HL-60 (cell line): ENCODE data around the gene AP3D1.

Experiments used
- DNase-seq, 2 experiments: peaks; one replicate each; pipeline ENCODE4 v3.0.0-alpha.2; 2010 to 2020; ENCODE audit warnings: low read depth in 1 of 2, low spot score in 1 of 2
- H3K27ac ChIP-seq: fragments of 250-450 bp; sonication (Bioruptor Pico); replicated peaks from 2 replicates; pipeline ENCODE4 v1.5.1; 2020; ENCODE audit warnings: mild to moderate bottlenecking, moderate library complexity
- H3K27me3 ChIP-seq: fragments of 250-450 bp; sonication (Bioruptor Pico); 2 replicates; pipeline ENCODE4 v1.5.1; 2021; ENCODE audit warnings: mild to moderate bottlenecking, moderate library complexity; ENCODE audit not compliant: insufficient read depth, poor library complexity, severe bottlenecking
- H3K4me3 ChIP-seq: replicated peaks from 2 replicates; pipeline ENCODE4 v1.5.1; 2011; ENCODE audit warnings: mild to moderate bottlenecking, control low read depth, low read length; ENCODE audit not compliant: insufficient read depth
- CTCF ChIP-seq: IDR thresholded peaks from one replicate; pipeline ENCODE4 v1.5.1; 2011; ENCODE audit warnings: low read length, control low read depth, inconsistent platforms; ENCODE audit not compliant: insufficient read depth
- GABPA ChIP-seq: IDR thresholded peaks from 2 replicates; pipeline ENCODE4 v1.6.1; 2012; ENCODE audit warnings: low read depth
- POLR2AphosphoS5 ChIP-seq: IDR thresholded peaks from 2 replicates; pipeline ENCODE4 v1.6.1; 2012; ENCODE audit warnings: low read depth
- REST ChIP-seq: IDR thresholded peaks from 2 replicates; pipeline ENCODE4 v1.6.1; 2012; ENCODE audit warnings: low read depth; ENCODE audit not compliant: insufficient replicate concordance
- SPI1 ChIP-seq: IDR thresholded peaks from 2 replicates; pipeline ENCODE4 v1.6.1; 2012; ENCODE audit warnings: low read depth, mild to moderate bottlenecking, borderline replicate concordance

The AP3D1 gene

GRCh38 chr19:2111886-2112285, 39.5 kb downstream of the AP3D1 start:
- no peak for TF ChIP-seq SPI1
- TF ChIP-seq GABPA: no peak
- Histone ChIP-seq H3K4me3 (no peak overlapping the region), H3K27ac (no peak overlapping the region), H3K27me3 (no peaks in the 10 kb centered on the region)
- no peak for DNase-seq

GRCh38 chr19:2111425-2111824, 39.9 kb downstream of the AP3D1 start:
- no peak for DNase-seq
- Histone ChIP-seq H3K4me3 (no peak overlapping the region), H3K27ac (no peak overlapping the region), H3K27me3 (no peaks in the 10 kb centered on the region)
- no peak for TF ChIP-seq POLR2AphosphoS5
- TF ChIP-seq REST: no peak

- DNase-seq: no peak
- no peaks in the 10 kb centered on the region for H3K27me3 ChIP-seq
- TF ChIP-seq GABPA: no peak
- no peak for TF ChIP-seq CTCF
- TF ChIP-seq POLR2AphosphoS5: no peak
- TF ChIP-seq REST: no peak
- TF ChIP-seq SPI1: no peak
- H3K4me3 ChIP-seq: no peak overlapping the region
- no peak overlapping the region for H3K27ac ChIP-seq
These were observed 40.5 kb downstream of the AP3D1 start for GRCh38 chr19:2110822-2111221.

- Histone ChIP-seq H3K27ac (no peak overlapping the region), H3K27me3 (no peaks in the 10 kb centered on the region), H3K4me3 (no peak overlapping the region)
- DNase-seq: no peak
- TF ChIP-seq GABPA (no peak), POLR2AphosphoS5 (0 out of 2 replicates have a peak, but pooled peaks have one; percentile 6)
These were observed 42.1 kb downstream of the AP3D1 start for GRCh38 chr19:2109046-2109864.

- no peaks in the 10 kb centered on the region for H3K27me3 ChIP-seq
- DNase-seq: no peak
- H3K27ac ChIP-seq: no peak overlapping the region
- H3K4me3 ChIP-seq: no peak overlapping the region
- no peak for TF ChIP-seq SPI1
These were observed 42.9 kb downstream of the AP3D1 start for GRCh38 chr19:2108251-2109016.
